Upper lobe of right lung (tissue), 1 donor: ENCODE measurements around the gene HS2ST1. TPM values are rescaled to one million over a fixed set of nuclear protein-coding genes. Genes with fewer than 3 reads are reported as not detected.

Source experiments
- ATAC-seq: fragments of 200-7000 bp; cut with Tn5 transposase; one replicate; pipeline ENCODE4 v1.9.1; 2020; ENCODE audit warnings: mild to moderate bottlenecking, moderate library complexity
- DNase-seq: peaks from one replicate; pipeline ENCODE4 v3.0.0-alpha.2; 2020
- H3K27ac ChIP-seq: fragments of 200-600 bp; one replicate; pipeline ENCODE4 v1.8.0; 2022
- H3K27me3 ChIP-seq: fragments of 200-600 bp; one replicate; pipeline ENCODE4 v1.8.0; 2022; ENCODE audit warnings: mild to moderate bottlenecking
- H3K36me3 ChIP-seq: fragments of 200-600 bp; one replicate; pipeline ENCODE4 v1.8.0; 2022
- H3K4me1 ChIP-seq: fragments of 200-600 bp; one replicate; pipeline ENCODE4 v1.8.0; 2022
- H3K4me3 ChIP-seq: fragments of 200-600 bp; one replicate; pipeline ENCODE4 v1.8.0; 2022; ENCODE audit warnings: mild to moderate bottlenecking
- H3K9me3 ChIP-seq: fragments of 200-600 bp; one replicate; pipeline ENCODE4 v1.8.0; 2022
- intact Hi-C: fragments of 100-400 bp; cut with DNase I; formaldehyde crosslinking; loops from one replicate; pipeline ENCODE4 v1.11.0; 2022
- total RNA-seq: library from RNA; stranded (reverse); fragmentation: NEBNext Ultra II Directional; extraction: Animal tissue kit (Norgen Biotek cat#: 25700); gene quantifications from one replicate; pipeline ENCODE4 v1.2.1, GENCODE V29; 2021
- TF ChIP-seq, protein P1 (sequence below): fragments of 200-600 bp; IDR thresholded peaks from one replicate; pipeline ENCODE4 v1.8.0; 2022; ENCODE audit warnings: antibody characterized with exemption
- donor health status: DM: no; HTN: yes; CAD: no; lungs with severe emphysema.

Gene HS2ST1
- total RNA-seq, 1 donor from 2014 or later: 19.9 TPM

DNA sequence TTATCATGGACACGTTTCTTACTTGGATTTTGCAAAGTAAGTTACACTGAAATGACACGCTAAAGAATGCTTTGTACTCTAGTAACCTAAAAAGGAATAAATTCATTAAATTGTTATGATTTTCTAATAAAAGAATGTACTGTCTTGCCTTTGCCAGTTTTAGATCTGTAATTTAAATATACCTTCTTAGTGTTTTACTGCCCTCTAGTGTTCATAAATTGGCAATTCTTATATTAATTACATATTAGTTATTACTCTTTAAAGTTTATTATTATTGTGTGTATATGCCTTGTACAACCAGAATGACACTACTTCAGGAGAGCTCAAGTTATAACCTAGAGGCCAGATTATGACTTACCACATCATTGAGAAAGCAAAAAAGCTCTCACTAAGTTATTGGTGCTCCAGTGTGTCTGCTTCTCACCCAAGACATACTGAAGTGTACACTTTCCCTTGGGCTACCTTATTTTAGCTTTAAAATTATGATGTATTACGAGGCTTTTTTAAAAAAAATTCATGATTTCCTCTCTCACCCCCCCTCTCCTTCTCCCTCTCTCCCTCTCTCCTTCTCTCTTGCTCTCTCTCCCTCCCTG is 169.9 kb downstream of the HS2ST1 start:
- Histone ChIP-seq H3K36me3 (no peaks in the 10 kb centered on the region), H3K9me3 (no peaks in the 10 kb centered on the region), H3K4me3 (no peak overlapping the region), H3K27ac (no peak overlapping the region), H3K27me3 (no peaks in the 10 kb centered on the region), H3K4me1 (no peaks in the 10 kb centered on the region)
- intact Hi-C loops: no loop called here
- ATAC-seq (no peak), DNase-seq (no peak)
- TF ChIP-seq, protein P1, sequence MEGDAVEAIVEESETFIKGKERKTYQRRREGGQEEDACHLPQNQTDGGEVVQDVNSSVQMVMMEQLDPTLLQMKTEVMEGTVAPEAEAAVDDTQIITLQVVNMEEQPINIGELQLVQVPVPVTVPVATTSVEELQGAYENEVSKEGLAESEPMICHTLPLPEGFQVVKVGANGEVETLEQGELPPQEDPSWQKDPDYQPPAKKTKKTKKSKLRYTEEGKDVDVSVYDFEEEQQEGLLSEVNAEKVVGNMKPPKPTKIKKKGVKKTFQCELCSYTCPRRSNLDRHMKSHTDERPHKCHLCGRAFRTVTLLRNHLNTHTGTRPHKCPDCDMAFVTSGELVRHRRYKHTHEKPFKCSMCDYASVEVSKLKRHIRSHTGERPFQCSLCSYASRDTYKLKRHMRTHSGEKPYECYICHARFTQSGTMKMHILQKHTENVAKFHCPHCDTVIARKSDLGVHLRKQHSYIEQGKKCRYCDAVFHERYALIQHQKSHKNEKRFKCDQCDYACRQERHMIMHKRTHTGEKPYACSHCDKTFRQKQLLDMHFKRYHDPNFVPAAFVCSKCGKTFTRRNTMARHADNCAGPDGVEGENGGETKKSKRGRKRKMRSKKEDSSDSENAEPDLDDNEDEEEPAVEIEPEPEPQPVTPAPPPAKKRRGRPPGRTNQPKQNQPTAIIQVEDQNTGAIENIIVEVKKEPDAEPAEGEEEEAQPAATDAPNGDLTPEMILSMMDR: peak; percentile 75

DNA sequence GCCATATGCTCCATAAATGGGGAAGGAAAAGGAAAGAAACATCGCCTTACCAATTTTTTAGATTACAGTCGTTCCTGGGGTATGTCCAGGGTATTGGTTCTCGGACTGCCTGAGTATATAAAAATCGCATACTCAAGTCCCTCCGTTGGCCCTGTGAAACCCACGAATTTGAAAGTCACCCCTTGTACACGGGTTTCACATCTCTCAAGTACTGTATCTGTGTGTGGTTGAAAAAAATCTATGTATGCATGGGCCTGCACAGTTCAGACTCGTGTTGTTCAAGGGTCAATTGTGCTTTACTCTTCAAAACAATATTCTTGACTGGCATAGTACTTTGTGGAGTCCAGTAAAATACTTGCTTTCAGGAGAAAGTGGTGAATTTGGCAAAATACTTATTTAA is 171.7 kb downstream of the HS2ST1 start:
- Histone ChIP-seq H3K36me3 (no peaks in the 10 kb centered on the region), H3K4me3 (no peak overlapping the region), H3K27me3 (no peaks in the 10 kb centered on the region), H3K4me1 (no peaks in the 10 kb centered on the region), H3K27ac (no peak overlapping the region), H3K9me3 (no peaks in the 10 kb centered on the region)
- intact Hi-C loops: no loop called here
- DNase-seq: no peak
- TF ChIP-seq, protein P1: no peak
- no peak for ATAC-seq

DNA sequence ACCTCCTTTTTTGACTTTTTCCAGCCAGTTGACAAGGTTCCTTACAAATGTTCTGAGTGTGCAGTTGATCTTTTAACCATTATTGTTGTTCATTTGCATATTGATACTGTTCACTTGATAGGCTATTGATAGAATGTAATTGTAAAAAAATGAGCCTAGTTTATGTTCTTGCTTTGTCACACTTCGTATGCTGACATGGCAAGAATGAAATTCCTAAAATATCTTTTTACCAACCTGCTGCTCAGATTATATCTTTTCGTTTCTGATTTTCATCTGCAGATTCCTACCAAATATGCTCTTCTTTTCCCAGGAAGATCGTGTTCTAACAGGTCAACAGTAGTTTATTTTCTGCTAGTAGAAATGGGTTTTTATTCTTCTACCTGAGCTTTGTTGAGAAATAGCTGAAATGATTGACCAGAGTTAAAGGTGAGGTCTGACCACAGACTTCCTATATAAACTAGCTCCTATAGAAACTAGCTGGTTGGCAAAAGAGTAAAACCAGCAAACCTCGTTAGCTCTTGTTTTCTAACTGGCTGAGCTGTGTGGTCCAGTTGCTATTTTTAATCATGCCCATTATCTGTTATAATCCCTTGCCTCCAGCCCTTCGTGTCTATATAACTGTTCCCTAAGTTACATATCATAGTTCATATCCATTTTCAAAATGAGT is 174.8 kb downstream of the HS2ST1 start:
- TF ChIP-seq, protein P1: no peak
- Histone ChIP-seq H3K9me3 (no peaks in the 10 kb centered on the region), H3K36me3 (no peaks in the 10 kb centered on the region), H3K27me3 (no peaks in the 10 kb centered on the region), H3K4me1 (no peaks in the 10 kb centered on the region), H3K27ac (no peak overlapping the region), H3K4me3 (no peak overlapping the region)
- intact Hi-C loops: no loop called here
- DNase-seq (no peak), ATAC-seq (no peak)

DNA sequence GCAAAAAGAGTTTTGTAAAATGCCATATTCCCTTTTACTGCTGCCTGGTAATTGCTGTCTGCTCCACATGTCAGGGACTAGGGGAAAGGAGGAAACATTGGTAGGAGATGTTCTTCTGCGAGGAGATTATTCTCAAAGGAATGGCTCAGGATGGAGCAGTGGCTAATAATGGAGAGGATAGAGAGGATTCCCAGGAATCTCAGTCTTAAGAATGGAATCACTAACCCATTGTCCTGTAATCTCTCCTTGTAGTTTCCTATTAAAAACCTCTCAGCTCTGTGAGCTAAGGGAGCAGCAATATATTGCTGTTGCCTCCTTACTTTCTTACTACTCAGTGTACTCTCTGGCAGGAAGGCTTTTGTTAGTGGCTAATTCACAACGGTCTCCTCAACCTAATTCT is 175.4 kb downstream of the HS2ST1 start:
- no peak overlapping the region for H3K4me3 ChIP-seq
- no peaks in the 10 kb centered on the region for H3K27me3 ChIP-seq
- intact Hi-C loops: no loop called here
- TF ChIP-seq, protein P1: no peak
- H3K27ac ChIP-seq: no peak overlapping the region
- ATAC-seq (no peak), DNase-seq (no peak)
- no peaks in the 10 kb centered on the region for H3K9me3 ChIP-seq
- H3K36me3 ChIP-seq: no peaks in the 10 kb centered on the region
- H3K4me1 ChIP-seq: no peaks in the 10 kb centered on the region

DNA sequence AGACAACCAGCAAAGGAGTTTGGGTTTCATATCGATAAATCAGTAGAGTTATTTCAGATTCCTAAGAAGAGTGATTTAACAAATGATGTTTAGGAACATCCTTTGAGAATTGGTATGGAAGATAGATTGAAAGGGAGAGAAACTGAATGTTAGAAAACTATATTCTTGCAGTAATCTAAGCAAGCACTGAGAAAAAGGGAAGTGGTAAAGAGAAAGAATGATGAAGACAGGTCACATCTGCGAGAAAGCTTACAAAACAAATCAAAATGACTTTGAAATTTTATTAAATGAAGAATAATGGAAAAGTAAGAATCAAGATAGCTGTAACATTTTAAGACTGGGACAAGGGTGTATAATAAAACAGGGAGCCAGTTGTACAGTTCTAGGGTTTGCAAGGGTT is 177.0 kb downstream of the HS2ST1 start:
- TF ChIP-seq, protein P1: no peak
- Histone ChIP-seq H3K9me3 (no peaks in the 10 kb centered on the region), H3K4me3 (no peak overlapping the region), H3K36me3 (no peaks in the 10 kb centered on the region), H3K27ac (no peak overlapping the region), H3K4me1 (no peaks in the 10 kb centered on the region), H3K27me3 (no peaks in the 10 kb centered on the region)
- ATAC-seq (no peak), DNase-seq (no peak)
- intact Hi-C loops: no loop called here
